ENCODE data around the gene ATG16L2.
A peak's percentile ranks its signal among the peaks of the same experiment; 100 is the strongest.

Gene ATG16L2

GRCh38 chr11:72813740-72814285 is 398 bp upstream of the ATG16L2 start:
- Histone ChIP-seq H3K27ac (ENCODE audit: low read depth, low read length) (peak overlapping the region; percentile 69), H2BK12ac (ENCODE audit: low read length) (peak overlapping the region; percentile 98), H3K79me1 (ENCODE audit: low read length) (peaks cover 10% of the 10 kb centered on the region), H4K8ac (ENCODE audit: low read depth, low read length) (peak overlapping the region; percentile 90), H3K14ac (ENCODE audit: low read length) (peak overlapping the region; percentile 88), H3K23ac (ENCODE audit: low read length) (no peak overlapping the region), H3K4me3 (ENCODE audit: low read depth, low read length) (peak overlapping the region; percentile 70), H2BK120ac (ENCODE audit: insufficient read depth, low read length, poor library complexity) (peak overlapping the region; percentile 98), H3K4me2 (ENCODE audit: low read length) (peak overlapping the region; percentile 100), H2AK5ac (ENCODE audit: low read length) (no peak overlapping the region), H3K27me3 (ENCODE audit: insufficient read depth, low read length) (no peaks in the 10 kb centered on the region), H3K79me2 (ENCODE audit: control insufficient read depth, insufficient read depth, low read length, poor library complexity) (peaks cover 4% of the 10 kb centered on the region), H3K9ac (ENCODE audit: low read length) (peak overlapping the region; percentile 86), H3K4me1 (ENCODE audit: control insufficient read depth in 1 of 2, insufficient read depth in 2 of 2, low read length in 2 of 2) (peaks cover 20 to 27% of the 10 kb centered on the region in 2 experiments), H4K91ac (ENCODE audit: low read depth, low read length) (peak overlapping the region; percentile 94), H3K4ac (ENCODE audit: low read depth, low read length) (peak overlapping the region; percentile 71), H2AFZ (ENCODE audit: insufficient read depth, low read length, poor library complexity) (peak overlapping the region; percentile 93), H3K36me3 (ENCODE audit: control insufficient read depth in 1 of 2, insufficient read depth in 2 of 2, low read length in 2 of 2) (no peaks in the 10 kb centered on the region), H2BK5ac (ENCODE audit: low read depth, low read length, poor library complexity) (peak overlapping the region; percentile 98), H3K9me3 (ENCODE audit: insufficient read depth, low read depth, low read length) (no peaks in the 10 kb centered on the region), H4K12ac (ENCODE audit: low read depth, low read length) (peak overlapping the region; percentile 82), H3K18ac (ENCODE audit: low read length) (peak overlapping the region; percentile 90)
- WGBS (ENCODE audit: extremely low coverage, insufficient coverage, insufficient read length): no CpG with 5 or more reads among the region's 47 CpGs
- peak; percentile 83 to 86 for DNase-seq

DNA sequence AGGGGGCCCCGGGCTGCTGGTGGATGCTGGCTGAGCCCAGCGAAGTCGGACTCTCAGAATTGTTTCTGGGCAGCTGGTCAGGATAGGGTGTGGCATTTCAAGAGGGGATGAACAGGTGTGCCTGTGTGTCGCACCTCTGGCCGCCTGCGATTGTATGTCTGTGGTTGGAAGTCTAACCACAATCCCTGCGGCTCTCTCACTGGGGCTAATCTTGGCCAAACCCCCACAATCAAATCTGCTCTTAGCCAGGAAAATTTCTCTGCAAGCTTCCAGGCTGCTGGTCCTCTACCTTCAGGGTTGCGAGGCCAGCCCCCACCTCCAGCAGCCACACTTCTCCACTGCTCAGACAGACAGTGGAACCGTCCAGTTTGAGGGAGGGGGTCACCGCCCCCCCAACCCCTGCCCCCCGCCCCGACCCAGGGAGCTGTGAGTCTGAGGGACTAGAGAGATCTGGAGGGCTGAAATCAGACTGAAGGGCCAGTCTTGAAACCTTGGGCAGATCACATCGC is 953 bp downstream of the ATG16L2 start:
- Histone ChIP-seq H3K9ac (ENCODE audit: low read length) (no peak overlapping the region), H4K12ac (ENCODE audit: low read depth, low read length) (no peak overlapping the region), H3K9me3 (ENCODE audit: insufficient read depth, low read depth, low read length) (no peaks in the 10 kb centered on the region), H3K4me2 (ENCODE audit: low read length) (peak overlapping the region; percentile 100), H3K18ac (ENCODE audit: low read length) (no peak overlapping the region), H3K79me1 (ENCODE audit: low read length) (peaks cover 10% of the 10 kb centered on the region), H3K79me2 (ENCODE audit: control insufficient read depth, insufficient read depth, low read length, poor library complexity) (peaks cover 4% of the 10 kb centered on the region), H2BK12ac (ENCODE audit: low read length) (no peak overlapping the region), H2AFZ (ENCODE audit: insufficient read depth, low read length, poor library complexity) (no peak overlapping the region), H2BK5ac (ENCODE audit: low read depth, low read length, poor library complexity) (no peak overlapping the region), H3K4me3 (ENCODE audit: low read depth, low read length) (peak overlapping the region; percentile 96), H4K91ac (ENCODE audit: low read depth, low read length) (peak overlapping the region; percentile 0), H2AK5ac (ENCODE audit: low read length) (no peak overlapping the region), H4K8ac (ENCODE audit: low read depth, low read length) (no peak overlapping the region), H3K27me3 (ENCODE audit: insufficient read depth, low read length) (no peaks in the 10 kb centered on the region), H3K4me1 (ENCODE audit: control insufficient read depth in 1 of 2, insufficient read depth in 2 of 2, low read length in 2 of 2) (peaks cover 20 to 27% of the 10 kb centered on the region in 2 experiments), H3K4ac (ENCODE audit: low read depth, low read length) (no peak overlapping the region), H3K27ac (ENCODE audit: low read depth, low read length) (no peak overlapping the region), H3K23ac (ENCODE audit: low read length) (no peak overlapping the region), H3K14ac (ENCODE audit: low read length) (no peak overlapping the region), H3K36me3 (ENCODE audit: control insufficient read depth in 1 of 2, insufficient read depth in 2 of 2, low read length in 2 of 2) (no peaks in the 10 kb centered on the region), H2BK120ac (ENCODE audit: insufficient read depth, low read length, poor library complexity) (no peak overlapping the region)
- WGBS (ENCODE audit: extremely low coverage, insufficient coverage, insufficient read length): no CpG with 5 or more reads among the region's 13 CpGs
- DNase-seq: no peak

GRCh38 chr11:72816404-72816990 is 2.3 kb downstream of the ATG16L2 start:
- Histone ChIP-seq H3K79me2 (ENCODE audit: control insufficient read depth, insufficient read depth, low read length, poor library complexity) (peaks cover 4% of the 10 kb centered on the region), H2AFZ (ENCODE audit: insufficient read depth, low read length, poor library complexity) (no peak overlapping the region), H4K91ac (ENCODE audit: low read depth, low read length) (no peak overlapping the region), H3K9me3 (ENCODE audit: insufficient read depth, low read depth, low read length) (no peaks in the 10 kb centered on the region), H3K36me3 (ENCODE audit: control insufficient read depth in 1 of 2, insufficient read depth in 2 of 2, low read length in 2 of 2) (no peaks in the 10 kb centered on the region), H4K8ac (ENCODE audit: low read depth, low read length) (no peak overlapping the region), H3K23ac (ENCODE audit: low read length) (no peak overlapping the region), H2BK5ac (ENCODE audit: low read depth, low read length, poor library complexity) (no peak overlapping the region), H3K18ac (ENCODE audit: low read length) (no peak overlapping the region), H3K9ac (ENCODE audit: low read length) (peak overlapping the region; percentile 51), H3K14ac (ENCODE audit: low read length) (no peak overlapping the region), H3K27me3 (ENCODE audit: insufficient read depth, low read length) (no peaks in the 10 kb centered on the region), H3K4me1 (ENCODE audit: control insufficient read depth in 1 of 2, insufficient read depth in 2 of 2, low read length in 2 of 2) (peaks cover 25 to 34% of the 10 kb centered on the region in 2 experiments), H2AK5ac (ENCODE audit: low read length) (peak overlapping the region; percentile 29), H2BK120ac (ENCODE audit: insufficient read depth, low read length, poor library complexity) (no peak overlapping the region), H3K4me3 (ENCODE audit: low read depth, low read length) (no peak overlapping the region), H3K4ac (ENCODE audit: low read depth, low read length) (no peak overlapping the region), H3K79me1 (ENCODE audit: low read length) (peaks cover 10% of the 10 kb centered on the region), H2BK12ac (ENCODE audit: low read length) (no peak overlapping the region), H4K12ac (ENCODE audit: low read depth, low read length) (no peak overlapping the region), H3K4me2 (ENCODE audit: low read length) (no peak overlapping the region), H3K27ac (ENCODE audit: low read depth, low read length) (peak overlapping the region; percentile 37)
- DNase-seq: peak; percentile 67 to 70
- no CpG with 5 or more reads among the region's 7 CpGs for WGBS (ENCODE audit: extremely low coverage, insufficient coverage, insufficient read length)

DNA sequence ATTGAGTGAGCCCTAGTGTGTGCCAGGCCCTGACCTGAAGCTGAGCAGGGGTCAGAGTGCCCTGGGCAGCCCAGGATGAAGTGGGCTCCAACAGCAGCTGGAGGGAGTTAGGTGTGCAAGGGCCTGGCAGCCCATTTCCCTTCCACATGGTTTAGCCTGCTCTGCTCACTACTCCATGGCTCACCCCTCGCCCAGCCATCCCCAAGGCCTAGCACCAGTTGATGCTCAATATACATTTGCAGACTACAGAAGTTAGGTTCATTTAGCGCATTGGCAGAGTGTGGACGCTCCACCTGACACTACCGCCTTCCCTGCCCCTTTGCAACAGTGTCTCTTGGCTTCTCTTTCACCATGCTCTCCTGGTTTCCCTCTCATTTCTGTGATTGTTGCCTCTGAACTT is 3.8 kb downstream of the ATG16L2 start:
- Histone ChIP-seq H3K4ac (ENCODE audit: low read depth, low read length) (no peak overlapping the region), H3K23ac (ENCODE audit: low read length) (no peak overlapping the region), H2AK5ac (ENCODE audit: low read length) (no peak overlapping the region), H3K14ac (ENCODE audit: low read length) (no peak overlapping the region), H3K9ac (ENCODE audit: low read length) (no peak overlapping the region), H3K79me1 (ENCODE audit: low read length) (peaks cover 12% of the 10 kb centered on the region), H3K36me3 (ENCODE audit: control insufficient read depth in 1 of 2, insufficient read depth in 2 of 2, low read length in 2 of 2) (no peaks in the 10 kb centered on the region), H3K4me1 (ENCODE audit: control insufficient read depth in 1 of 2, insufficient read depth in 2 of 2, low read length in 2 of 2) (peaks cover 29 to 42% of the 10 kb centered on the region in 2 experiments), H2BK120ac (ENCODE audit: insufficient read depth, low read length, poor library complexity) (no peak overlapping the region), H2BK12ac (ENCODE audit: low read length) (no peak overlapping the region), H2BK5ac (ENCODE audit: low read depth, low read length, poor library complexity) (no peak overlapping the region), H3K9me3 (ENCODE audit: insufficient read depth, low read depth, low read length) (no peaks in the 10 kb centered on the region), H3K27me3 (ENCODE audit: insufficient read depth, low read length) (no peaks in the 10 kb centered on the region), H3K79me2 (ENCODE audit: control insufficient read depth, insufficient read depth, low read length, poor library complexity) (peaks cover 4% of the 10 kb centered on the region), H3K18ac (ENCODE audit: low read length) (no peak overlapping the region), H4K91ac (ENCODE audit: low read depth, low read length) (no peak overlapping the region), H4K12ac (ENCODE audit: low read depth, low read length) (no peak overlapping the region), H4K8ac (ENCODE audit: low read depth, low read length) (no peak overlapping the region), H3K4me2 (ENCODE audit: low read length) (no peak overlapping the region), H3K27ac (ENCODE audit: low read depth, low read length) (no peak overlapping the region), H2AFZ (ENCODE audit: insufficient read depth, low read length, poor library complexity) (no peak overlapping the region), H3K4me3 (ENCODE audit: low read depth, low read length) (no peak overlapping the region)
- DNase-seq: no peak
- WGBS (ENCODE audit: extremely low coverage, insufficient coverage, insufficient read length): no CpG with 5 or more reads among the region's 4 CpGs

Data from trophoblast cell (in vitro differentiated cells and primary cell).